Large intestine (tissue), 3 donors: Measurements from ENCODE around the gene LPP. TPM values are rescaled to one million over a fixed set of nuclear protein-coding genes. Genes with fewer than 3 reads are reported as not detected.

Experiments used
- DNase-seq, 2 donors: peaks; one replicate each; pipeline versions ENCODE4 v3.0.0 to v3.0.0-alpha.2; 2013
- H3K27ac ChIP-seq: one replicate; pipeline ENCODE4 v1.5.1; 2013; ENCODE audit warnings: low read length
- H3K27me3 ChIP-seq: 2 replicates; pipeline ENCODE4 v1.6.1; 2013; ENCODE audit warnings: low read length; ENCODE audit not compliant: control insufficient read depth, insufficient read depth
- H3K36me3 ChIP-seq: 2 replicates; pipeline ENCODE4 v1.6.1; 2013; ENCODE audit warnings: low read length; ENCODE audit not compliant: control insufficient read depth, insufficient read depth
- H3K4me1 ChIP-seq: one replicate; pipeline ENCODE4 v1.6.1; 2013; ENCODE audit warnings: low read length; ENCODE audit not compliant: control insufficient read depth, insufficient read depth
- H3K4me3 ChIP-seq: one replicate; pipeline ENCODE4 v1.5.1; 2013; ENCODE audit warnings: low read length
- H3K9me3 ChIP-seq: one replicate; pipeline ENCODE4 v1.6.1; 2013; ENCODE audit warnings: mild to moderate bottlenecking, low read depth, low read length, moderate library complexity; ENCODE audit not compliant: control insufficient read depth
- WGBS: methylation state at CpG from one replicate; pipeline ENCODE4 v1.1.5; 2013; ENCODE audit warnings: low lambda C conversion rate; ENCODE audit not compliant: insufficient coverage; 5-methylcytosine and 5-hydroxymethylcytosine counted together
- polyA plus RNA-seq: library from polyadenylated mRNA; unstranded; fragments of 120-200 nt; gene quantifications from one replicate; pipeline ENCODE4 v1.2.1, GENCODE V29; 2013

The LPP gene
- polyA plus RNA-seq, 1 donor: 41.2 TPM

DNA sequence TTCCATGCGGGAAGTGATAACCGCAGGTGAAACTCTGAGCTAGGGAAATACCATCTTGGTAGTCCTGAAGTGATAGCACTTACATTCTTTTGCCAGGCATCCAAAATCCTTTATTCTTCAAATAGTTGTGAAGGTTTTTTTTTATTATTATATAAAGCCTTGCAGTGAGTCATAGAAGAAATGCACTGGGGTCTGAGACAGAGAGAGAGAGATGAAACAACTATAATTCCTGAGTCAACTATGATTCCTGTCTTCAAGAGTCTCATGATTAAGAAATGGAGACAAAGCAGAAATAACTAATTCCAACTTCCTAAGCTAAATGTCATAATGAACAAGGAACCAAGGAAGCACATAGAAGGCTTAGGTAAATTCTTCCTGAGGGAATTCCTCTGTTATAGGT is 495.6 kb downstream of the LPP start:
- H3K4me3 ChIP-seq: no peak overlapping the region
- no peaks in the 10 kb centered on the region for H3K4me1 ChIP-seq
- H3K27me3 ChIP-seq: no peaks in the 10 kb centered on the region
- H3K27ac ChIP-seq: no peak overlapping the region
- peaks cover 4% of the 10 kb centered on the region for H3K36me3 ChIP-seq
- DNase-seq: no peak
- H3K9me3 ChIP-seq: no peaks in the 10 kb centered on the region
- WGBS: no CpG with 5 or more reads among the region's 2 CpGs

DNA sequence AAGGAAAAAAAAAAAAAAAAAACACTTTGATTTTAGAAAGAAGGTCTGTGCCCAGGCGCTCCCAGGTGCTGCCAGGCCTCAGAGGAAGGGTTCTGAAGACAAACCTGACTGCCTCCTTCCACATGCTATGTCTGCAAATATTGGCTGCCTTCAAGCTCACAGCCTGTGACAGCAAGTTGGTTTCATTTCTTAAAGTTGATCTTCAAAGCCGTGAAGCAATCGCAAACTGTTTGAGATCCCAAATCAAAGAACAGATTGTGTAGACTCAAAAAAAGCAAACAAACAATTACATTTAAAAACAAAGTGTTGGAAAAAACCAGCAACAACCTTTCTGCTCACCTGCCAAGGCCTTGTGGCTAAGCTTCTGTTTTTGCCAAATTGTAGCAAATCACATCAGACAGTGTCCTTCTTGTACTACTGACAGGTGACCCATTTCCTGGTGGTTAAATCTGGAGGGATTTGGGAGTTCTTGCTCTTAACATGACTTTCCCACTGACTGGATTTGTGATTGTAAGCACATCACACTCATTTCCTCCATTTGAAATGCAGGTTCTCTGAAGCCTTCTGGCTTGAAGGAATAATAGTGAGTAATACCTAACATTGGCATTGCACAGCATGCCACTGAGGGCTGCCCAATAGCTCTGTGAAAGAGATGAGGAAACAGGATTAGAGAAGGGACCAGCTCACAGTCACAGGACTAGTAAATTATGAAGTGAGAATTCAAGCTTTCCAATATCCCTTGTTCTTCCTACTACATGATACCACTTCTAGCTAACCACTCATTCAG is 502.4 kb downstream of the LPP start:
- no peak for DNase-seq
- Histone ChIP-seq H3K4me3 (no peak overlapping the region), H3K27me3 (no peaks in the 10 kb centered on the region), H3K9me3 (no peaks in the 10 kb centered on the region), H3K4me1 (no peaks in the 10 kb centered on the region), H3K27ac (no peak overlapping the region), H3K36me3 (no peaks in the 10 kb centered on the region)
- 95% methylated on average over 2 of the region's 3 CpGs for WGBS

DNA sequence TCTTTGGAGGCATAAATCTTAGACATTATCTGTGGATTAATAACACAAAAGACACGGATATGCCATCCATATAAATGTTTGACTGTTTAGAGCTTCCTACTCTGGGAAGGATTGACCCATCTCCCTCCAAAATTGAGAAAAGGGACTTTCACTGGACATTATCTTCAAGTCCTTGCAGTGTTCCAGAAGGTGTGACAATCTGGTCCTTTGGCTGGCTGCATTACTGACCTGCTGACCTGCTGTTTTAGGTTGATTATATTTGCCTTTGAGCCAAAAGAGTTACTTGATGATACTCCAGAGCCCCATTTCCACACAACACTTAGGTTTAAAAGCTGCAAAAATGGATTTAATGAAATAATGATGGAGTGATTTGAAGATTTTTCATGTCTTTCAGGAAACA is 504.6 kb downstream of the LPP start:
- H3K9me3 ChIP-seq: no peaks in the 10 kb centered on the region
- H3K27ac ChIP-seq: no peak overlapping the region
- H3K4me1 ChIP-seq: no peaks in the 10 kb centered on the region
- no CpG with 5 or more reads among the region's 1 CpG for WGBS
- no peak overlapping the region for H3K4me3 ChIP-seq
- DNase-seq: no peak
- H3K27me3 ChIP-seq: no peaks in the 10 kb centered on the region
- H3K36me3 ChIP-seq: no peaks in the 10 kb centered on the region

DNA sequence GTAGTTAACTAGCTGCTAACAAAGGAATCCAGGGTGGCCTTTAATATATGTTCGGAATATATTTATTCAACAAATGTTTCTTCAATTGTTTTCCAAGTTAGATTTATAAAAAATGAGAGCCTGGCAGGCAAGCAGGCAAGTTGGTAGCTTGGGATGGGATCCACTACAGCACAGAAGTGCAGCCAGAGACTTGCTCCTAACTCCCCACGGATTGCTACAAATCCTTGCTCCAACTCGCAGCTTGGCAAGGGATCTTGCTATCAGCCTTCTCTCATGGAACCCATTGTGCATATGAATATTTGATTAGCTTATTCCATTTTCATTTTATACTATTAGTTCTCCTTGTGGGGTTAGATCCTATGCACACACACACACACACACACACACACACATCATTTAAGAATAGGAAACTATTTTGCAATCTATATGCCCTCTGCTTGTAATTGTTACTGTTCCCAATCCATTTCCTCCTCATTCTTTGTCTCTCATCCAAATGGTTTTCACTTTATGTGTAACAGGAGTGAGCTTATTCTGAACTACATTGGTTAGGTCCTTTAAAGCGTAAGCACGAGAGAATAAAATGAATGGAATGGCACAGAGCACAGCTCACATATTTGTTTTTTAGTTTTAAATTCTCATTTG is 505.6 kb downstream of the LPP start:
- Histone ChIP-seq H3K4me3 (no peak overlapping the region), H3K36me3 (no peaks in the 10 kb centered on the region), H3K27ac (no peak overlapping the region), H3K27me3 (no peaks in the 10 kb centered on the region), H3K9me3 (no peaks in the 10 kb centered on the region), H3K4me1 (no peaks in the 10 kb centered on the region)
- WGBS: 96% methylated on average over 4 of the region's 5 CpGs
- no peak for DNase-seq

DNA sequence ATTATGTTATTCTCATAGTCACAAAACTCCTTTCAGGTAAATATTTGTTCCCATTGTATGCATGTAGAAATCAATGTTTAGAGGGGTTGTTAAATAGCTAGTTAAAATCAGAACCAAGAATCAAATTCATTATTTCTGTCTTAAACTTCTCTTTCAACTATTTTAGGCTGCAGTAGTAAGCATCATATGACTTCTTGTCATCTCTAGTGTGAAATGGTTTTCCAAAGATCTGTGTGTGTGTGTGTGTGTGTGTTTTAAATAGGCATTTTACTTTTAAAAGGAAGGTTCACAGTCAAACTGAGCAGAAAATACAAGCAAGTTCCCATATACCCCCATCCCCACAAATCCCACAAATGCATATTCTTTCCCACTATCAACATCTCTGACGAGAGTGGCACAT is 506.5 kb downstream of the LPP start:
- H3K36me3 ChIP-seq: no peaks in the 10 kb centered on the region
- H3K27ac ChIP-seq: no peak overlapping the region
- H3K4me3 ChIP-seq: no peak overlapping the region
- no peaks in the 10 kb centered on the region for H3K9me3 ChIP-seq
- H3K4me1 ChIP-seq: no peaks in the 10 kb centered on the region
- 100% methylated on average over 1 of the region's 1 CpG for WGBS
- DNase-seq: no peak
- H3K27me3 ChIP-seq: no peaks in the 10 kb centered on the region

DNA sequence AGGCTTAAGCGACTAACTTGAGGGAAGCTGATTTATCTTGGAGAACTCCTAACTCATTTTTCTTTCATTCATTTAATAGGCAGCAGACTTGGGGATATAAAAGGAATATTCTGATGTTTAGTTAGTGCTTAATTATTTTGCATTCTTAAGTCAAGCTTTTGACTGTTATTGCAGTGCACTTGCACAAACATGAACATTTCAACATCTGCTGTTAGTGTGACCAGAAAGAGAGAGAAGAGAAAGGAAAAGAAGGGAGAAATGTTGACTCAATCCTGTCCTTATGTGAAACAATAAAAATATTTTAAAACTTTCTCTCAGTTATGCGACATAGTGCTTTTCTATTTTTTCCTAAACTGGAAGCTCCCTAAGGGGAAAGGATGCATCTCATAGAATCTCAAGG is 507.8 kb downstream of the LPP start:
- Histone ChIP-seq H3K36me3 (no peaks in the 10 kb centered on the region), H3K4me1 (no peaks in the 10 kb centered on the region), H3K27ac (no peak overlapping the region), H3K9me3 (no peaks in the 10 kb centered on the region), H3K4me3 (no peak overlapping the region), H3K27me3 (no peaks in the 10 kb centered on the region)
- 100% methylated on average over 2 of the region's 2 CpGs for WGBS
- DNase-seq: no peak

DNA sequence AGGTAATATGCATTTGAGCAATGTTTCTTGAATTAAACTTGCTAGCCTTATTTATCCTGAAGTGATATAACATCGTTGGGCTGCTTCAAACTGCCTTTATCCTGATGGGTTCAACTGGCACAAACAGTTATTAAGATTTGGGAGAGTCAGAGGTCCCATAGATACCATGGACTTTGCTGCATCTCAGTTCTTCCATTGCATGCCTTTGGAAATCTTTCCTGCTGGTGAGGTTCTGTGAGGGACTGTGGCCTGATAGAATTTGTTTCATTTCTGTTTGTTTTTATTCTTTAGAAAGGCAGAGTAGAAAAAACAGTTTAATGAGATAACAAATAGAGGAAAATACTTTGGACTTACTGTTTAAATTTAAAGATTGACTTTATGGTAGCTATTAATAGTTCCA is 508.3 kb downstream of the LPP start:
- no peak for DNase-seq
- no CpG with 5 or more reads among the region's 1 CpG for WGBS
- H3K4me3 ChIP-seq: no peak overlapping the region
- H3K9me3 ChIP-seq: no peaks in the 10 kb centered on the region
- H3K27ac ChIP-seq: no peak overlapping the region
- H3K36me3 ChIP-seq: no peaks in the 10 kb centered on the region
- H3K4me1 ChIP-seq: no peaks in the 10 kb centered on the region
- no peaks in the 10 kb centered on the region for H3K27me3 ChIP-seq

DNA sequence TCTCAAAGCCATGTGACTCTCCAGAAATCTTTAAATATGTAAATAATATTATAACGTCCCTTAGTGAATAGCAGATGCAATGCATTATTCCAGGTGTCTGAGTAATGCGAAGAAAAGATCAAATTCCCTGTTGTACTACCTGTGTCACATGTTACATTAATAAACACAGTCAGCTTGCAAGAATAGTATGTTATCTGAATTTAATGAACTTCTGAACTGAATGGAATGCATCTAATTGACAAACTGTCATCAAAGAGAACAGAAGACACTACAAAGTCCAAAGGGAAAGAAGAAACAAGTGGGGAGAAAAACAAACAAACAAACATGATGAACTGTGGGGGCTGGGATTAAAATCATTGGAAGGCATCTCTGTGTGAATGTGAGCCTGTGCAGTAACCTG is 508.8 kb downstream of the LPP start:
- no peaks in the 10 kb centered on the region for H3K4me1 ChIP-seq
- no peaks in the 10 kb centered on the region for H3K36me3 ChIP-seq
- no peaks in the 10 kb centered on the region for H3K9me3 ChIP-seq
- no CpG with 5 or more reads among the region's 2 CpGs for WGBS
- peak; percentile 16 to 51 for DNase-seq
- H3K27me3 ChIP-seq: no peaks in the 10 kb centered on the region
- no peak overlapping the region for H3K4me3 ChIP-seq
- no peak overlapping the region for H3K27ac ChIP-seq

DNA sequence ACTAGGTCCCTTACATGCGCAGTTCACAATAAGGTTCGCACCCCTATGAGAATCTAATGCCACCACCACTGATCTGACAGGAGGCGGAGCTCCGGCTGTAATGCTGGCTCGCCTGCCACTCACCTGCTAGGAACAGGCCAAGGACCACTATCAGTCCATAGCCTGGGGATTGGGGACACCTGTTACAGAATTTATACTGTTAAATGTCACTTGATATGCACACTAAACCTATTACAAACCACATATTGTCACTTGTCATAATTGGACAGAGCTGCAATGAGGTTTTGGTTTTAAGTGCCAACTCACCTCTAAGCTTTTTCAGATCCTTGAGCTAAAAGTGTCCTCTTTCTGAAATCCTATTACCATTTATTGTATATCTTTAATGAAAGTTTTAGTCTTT is 509.9 kb downstream of the LPP start:
- no peak for DNase-seq
- Histone ChIP-seq H3K27me3 (no peaks in the 10 kb centered on the region), H3K4me3 (no peak overlapping the region), H3K4me1 (no peaks in the 10 kb centered on the region), H3K9me3 (no peaks in the 10 kb centered on the region), H3K27ac (no peak overlapping the region), H3K36me3 (no peaks in the 10 kb centered on the region)
- WGBS: 100% methylated on average over 2 of the region's 5 CpGs

DNA sequence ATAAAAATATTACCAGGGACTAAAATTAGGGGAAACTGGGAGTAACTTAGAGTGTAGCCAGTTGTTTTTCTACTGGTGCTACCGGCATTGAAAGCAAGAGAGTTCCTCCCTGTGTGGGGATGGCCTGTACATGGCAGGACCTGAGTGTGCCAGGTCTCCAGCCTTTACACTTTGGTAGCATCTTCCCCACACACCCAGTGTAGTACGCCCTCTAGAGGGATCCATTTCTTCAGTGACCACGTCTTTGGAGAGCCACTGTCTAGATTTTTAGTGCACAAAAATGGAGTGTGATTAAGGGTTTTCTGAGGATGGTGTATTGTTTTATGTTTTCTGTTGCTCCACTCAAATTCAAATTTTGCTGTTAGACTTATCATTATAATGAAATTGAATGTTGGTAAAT is 510.8 kb downstream of the LPP start:
- H3K27ac ChIP-seq: no peak overlapping the region
- no peaks in the 10 kb centered on the region for H3K9me3 ChIP-seq
- DNase-seq: no peak
- H3K36me3 ChIP-seq: no peaks in the 10 kb centered on the region
- no peak overlapping the region for H3K4me3 ChIP-seq
- WGBS: no CpG with 5 or more reads among the region's 3 CpGs
- no peaks in the 10 kb centered on the region for H3K4me1 ChIP-seq
- H3K27me3 ChIP-seq: no peaks in the 10 kb centered on the region

DNA sequence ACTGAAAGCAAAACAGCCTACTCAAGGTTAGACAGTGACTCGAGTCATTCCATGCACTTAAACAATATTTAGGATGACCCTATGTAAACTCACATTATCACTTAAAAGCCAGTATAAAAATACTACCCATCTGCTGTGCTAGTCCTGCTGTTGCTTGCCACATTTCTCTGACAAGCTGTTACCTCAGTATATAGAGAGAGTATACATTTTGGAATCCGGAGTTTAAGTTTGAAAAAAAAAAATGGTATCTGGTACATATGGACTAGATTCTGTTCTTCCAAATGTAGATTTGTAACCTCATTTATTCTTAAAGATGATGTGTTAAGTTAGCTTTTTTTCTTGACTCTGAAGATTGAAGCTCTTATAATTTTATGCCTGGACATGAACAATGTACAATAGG is 514.0 kb downstream of the LPP start:
- DNase-seq: no peak
- WGBS: 100% methylated on average over 1 of the region's 2 CpGs
- no peaks in the 10 kb centered on the region for H3K9me3 ChIP-seq
- H3K27ac ChIP-seq: no peak overlapping the region
- no peaks in the 10 kb centered on the region for H3K27me3 ChIP-seq
- no peaks in the 10 kb centered on the region for H3K4me1 ChIP-seq
- no peak overlapping the region for H3K4me3 ChIP-seq
- H3K36me3 ChIP-seq: no peaks in the 10 kb centered on the region
